Forelimb muscle (tissue), 1 donor: ENCODE measurements around the gene PFKP. TPM values are rescaled to one million over a fixed set of nuclear protein-coding genes. Genes with fewer than 3 reads are reported as not detected.

Experiments used
- DNase-seq: peaks from one replicate; pipeline ENCODE4 v3.0.0-alpha.2; 2013; ENCODE audit warnings: low read depth
- polyA plus RNA-seq: library from polyadenylated mRNA; unstranded; fragments of 120-200 nt; gene quantifications from one replicate; pipeline ENCODE4 v1.2.1, GENCODE V29; 2013; ENCODE audit not compliant: insufficient read length

PFKP gene
- polyA plus RNA-seq, result 23.8 TPM

- no peak for DNase-seq
These were observed at the start of gene PFKP for GRCh38 chr10:3067118-3067858. TSS of gene PFKP (plus strand) at chr10:3067548. CDS start at chr10:3067596, 48 bp downstream.

- DNase-seq, result no peak
These were observed 49.1 kb upstream of the PFKP start for GRCh38 chr10:3018247-3018646.

GRCh38 chr10:3020311-3020710, 47.0 kb upstream of the PFKP start:
- DNase-seq, result no peak

- DNase-seq, result no peak
These were observed 46.5 kb upstream of the PFKP start for GRCh38 chr10:3020881-3021280.

DNA sequence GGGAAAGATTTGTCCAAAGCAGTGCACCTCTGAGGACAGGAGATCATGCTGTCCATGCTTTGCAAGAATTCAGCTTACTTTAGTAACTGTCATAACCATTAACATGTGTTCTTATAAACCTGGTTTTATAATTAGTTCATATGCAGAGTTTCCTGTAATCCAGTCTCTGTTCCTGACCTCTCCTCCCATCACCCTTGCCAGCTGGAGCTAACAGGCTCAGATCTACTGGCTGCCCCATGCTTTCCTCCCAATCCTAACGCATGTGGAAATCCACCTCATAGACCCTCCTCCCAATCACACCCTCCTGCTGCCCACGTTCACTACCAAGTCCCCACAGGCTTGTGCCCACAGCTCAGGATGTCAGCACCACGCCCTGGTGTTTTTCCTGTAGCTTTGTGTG, 45.3 kb upstream of the PFKP start:
- DNase-seq, result no peak

DNA sequence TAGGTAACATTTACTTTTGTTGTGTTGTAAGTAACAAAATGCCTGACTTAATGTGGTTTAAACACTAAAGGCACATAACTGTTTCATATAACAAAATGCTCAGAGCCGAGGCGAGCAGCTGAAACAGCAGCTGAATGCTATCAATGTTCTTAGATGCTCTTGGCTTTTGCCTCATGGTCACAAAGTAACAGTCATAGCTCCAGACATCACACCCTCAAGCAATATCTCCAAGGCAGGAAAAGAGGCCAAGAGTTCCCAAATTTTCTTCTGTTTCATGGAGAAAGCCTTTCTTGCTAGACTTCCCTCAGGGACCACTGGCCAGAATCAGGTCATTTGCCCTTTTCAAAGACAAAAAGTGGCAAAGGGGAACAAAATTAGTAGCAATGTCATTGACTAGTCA, 43.5 kb upstream of the PFKP start:
- no peak for DNase-seq

DNA sequence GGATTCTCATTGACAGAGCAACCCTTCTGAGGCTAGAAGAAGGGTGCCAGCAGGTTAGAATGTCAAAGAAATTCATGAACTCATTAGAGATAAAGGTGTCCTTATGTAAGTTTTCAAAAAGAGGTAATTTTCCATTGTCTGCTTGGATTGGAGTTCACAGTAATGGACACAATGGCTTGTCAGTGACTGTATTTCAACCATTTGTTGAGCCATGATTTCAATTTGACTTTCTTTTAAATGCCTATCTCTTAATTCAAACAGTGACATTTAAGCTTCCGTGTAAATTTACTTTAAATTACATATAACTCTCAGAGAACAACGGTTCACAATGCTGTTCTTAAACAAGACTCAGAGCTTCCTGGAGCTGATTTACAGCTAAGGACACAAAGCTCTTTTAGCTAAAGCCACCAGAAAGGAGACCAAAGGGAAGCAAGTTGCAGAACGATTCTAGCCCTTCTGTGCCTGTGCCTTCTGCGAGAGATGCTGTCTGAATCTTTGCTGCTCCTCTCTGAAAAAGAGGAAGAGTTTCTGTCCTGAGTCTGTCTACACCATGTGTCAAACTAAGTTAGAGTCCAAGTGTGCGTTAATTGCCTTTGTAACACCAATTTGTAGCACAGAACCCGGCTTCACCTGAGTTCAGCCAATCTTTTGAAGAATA, 42.2 kb upstream of the PFKP start:
- DNase-seq, result no peak

- no peak for DNase-seq
These were observed 39.5 kb upstream of the PFKP start for GRCh38 chr10:3027866-3028265.

DNA sequence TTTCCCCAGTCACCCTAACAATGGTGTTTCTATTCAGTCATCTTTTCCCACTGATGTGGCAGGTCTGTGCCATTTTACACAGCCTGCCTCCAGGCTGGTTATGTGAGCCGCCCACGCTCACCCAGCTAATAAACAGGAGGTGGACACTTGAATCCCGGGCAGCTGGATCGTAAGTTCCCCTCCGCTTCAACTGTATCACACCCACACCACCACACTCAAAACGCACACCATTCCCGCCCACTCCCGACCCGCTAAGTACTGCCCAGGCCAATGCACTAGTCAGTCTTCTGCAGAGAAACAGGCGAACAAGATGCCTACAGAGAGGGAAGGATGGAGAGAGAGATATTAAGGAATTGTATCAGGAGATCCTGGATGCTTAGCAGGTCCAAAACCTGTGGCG, 38.9 kb upstream of the PFKP start:
- DNase-seq, result no peak

GRCh38 chr10:3030765-3031164, 36.6 kb upstream of the PFKP start:
- DNase-seq, result no peak

- no peak for DNase-seq
These were observed 35.9 kb upstream of the PFKP start for GRCh38 chr10:3031490-3031889.

- DNase-seq, result no peak
These were observed 33.4 kb upstream of the PFKP start for GRCh38 chr10:3033925-3034324.

GRCh38 chr10:3034616-3035015, 32.7 kb upstream of the PFKP start:
- no peak for DNase-seq

DNA sequence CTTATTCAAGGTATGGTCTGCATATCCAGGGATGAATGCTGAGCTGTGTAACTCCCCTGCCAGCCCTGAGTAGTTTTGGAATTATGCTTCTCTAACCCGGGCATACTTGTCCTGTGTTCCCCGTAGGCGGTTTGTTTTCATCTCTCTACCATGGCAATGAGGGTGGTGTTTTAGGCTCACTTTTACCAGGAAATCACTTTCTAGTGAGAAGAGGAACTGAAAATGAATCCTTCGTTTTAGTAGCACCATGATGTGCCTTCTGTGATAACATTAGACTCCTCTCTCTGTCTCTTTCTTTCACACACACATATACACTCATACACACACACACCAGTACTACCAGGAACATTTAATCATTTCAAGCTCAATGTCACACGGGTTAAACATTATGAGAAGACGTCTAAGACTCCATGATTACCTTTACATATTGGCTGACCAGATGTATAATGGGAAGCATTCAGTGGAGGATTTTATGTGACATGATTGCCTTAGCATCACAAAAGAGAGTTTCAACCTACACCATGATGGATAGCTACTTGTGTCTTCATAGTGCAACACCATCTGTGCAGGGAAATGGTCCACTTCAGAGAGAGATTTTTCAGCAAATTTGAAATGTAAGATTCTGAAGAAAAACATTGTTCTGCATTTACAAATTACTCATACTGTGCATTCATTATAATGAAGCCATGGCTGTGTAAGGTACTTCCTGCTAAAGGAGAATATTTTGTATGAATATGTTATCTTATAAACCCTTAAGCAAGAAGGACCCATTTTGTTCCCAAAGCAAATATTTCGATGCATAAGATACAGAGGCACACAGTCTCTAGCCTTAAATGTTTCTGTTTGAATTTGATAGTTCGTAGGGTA, 31.0 kb upstream of the PFKP start:
- DNase-seq, result no peak

- no peak for DNase-seq
These were observed 30.2 kb upstream of the PFKP start for GRCh38 chr10:3037182-3037581.

DNA sequence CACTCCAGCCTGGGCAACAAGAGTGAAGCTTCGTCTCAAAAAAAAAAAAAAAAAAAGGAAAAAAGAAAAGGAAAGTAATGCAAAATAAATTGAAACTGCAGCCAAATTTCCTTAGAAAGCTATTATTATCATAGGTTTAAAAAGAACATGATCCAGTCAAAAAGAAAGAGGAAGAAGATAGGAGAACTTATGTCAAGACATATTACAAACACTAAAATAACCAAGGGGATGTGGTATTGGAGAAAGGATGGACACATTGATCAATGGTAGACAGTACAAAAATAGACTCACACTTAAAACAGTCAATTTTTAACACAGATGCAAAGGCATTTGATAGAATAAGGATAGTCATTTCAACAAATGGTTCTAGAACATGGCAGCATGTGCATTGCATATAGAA, 27.3 kb upstream of the PFKP start:
- no peak for DNase-seq

DNA sequence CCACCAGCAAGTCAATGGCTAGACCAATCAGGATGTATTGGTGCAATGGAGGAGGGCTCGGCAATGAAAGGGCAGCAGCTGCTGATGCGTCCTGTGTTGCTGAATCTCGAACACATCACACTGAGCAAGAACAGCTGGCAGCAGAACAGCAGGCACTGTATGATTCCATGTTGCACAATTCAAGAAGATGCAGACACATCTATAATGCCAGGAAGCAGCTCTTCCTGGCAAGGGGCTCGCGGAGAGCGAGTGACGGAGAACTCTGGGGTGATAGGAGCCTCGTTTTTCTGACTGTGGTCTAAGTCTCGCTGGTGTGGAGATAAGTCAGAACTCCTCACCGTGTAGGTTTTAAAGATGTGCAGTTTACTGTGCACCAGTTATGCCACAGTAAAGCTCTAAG, 24.8 kb upstream of the PFKP start:
- DNase-seq, result no peak

- DNase-seq, result no peak
These were observed 23.6 kb upstream of the PFKP start for GRCh38 chr10:3043512-3044368.

- no peak for DNase-seq
These were observed 21.7 kb upstream of the PFKP start for GRCh38 chr10:3045471-3046209.

GRCh38 chr10:3046210-3046779, 21.1 kb upstream of the PFKP start:
- DNase-seq, result no peak
